HG02884 (cell line): ENCODE data around the gene KLHL17.

Experiments used
- ATAC-seq: cut with Tn5 transposase; IDR thresholded peaks from one replicate; pipeline ENCODE4 v1.9.1; 2021; ENCODE audit warnings: mild to moderate bottlenecking, moderate library complexity; ENCODE audit not compliant: unreplicated experiment

KLHL17 gene

DNA sequence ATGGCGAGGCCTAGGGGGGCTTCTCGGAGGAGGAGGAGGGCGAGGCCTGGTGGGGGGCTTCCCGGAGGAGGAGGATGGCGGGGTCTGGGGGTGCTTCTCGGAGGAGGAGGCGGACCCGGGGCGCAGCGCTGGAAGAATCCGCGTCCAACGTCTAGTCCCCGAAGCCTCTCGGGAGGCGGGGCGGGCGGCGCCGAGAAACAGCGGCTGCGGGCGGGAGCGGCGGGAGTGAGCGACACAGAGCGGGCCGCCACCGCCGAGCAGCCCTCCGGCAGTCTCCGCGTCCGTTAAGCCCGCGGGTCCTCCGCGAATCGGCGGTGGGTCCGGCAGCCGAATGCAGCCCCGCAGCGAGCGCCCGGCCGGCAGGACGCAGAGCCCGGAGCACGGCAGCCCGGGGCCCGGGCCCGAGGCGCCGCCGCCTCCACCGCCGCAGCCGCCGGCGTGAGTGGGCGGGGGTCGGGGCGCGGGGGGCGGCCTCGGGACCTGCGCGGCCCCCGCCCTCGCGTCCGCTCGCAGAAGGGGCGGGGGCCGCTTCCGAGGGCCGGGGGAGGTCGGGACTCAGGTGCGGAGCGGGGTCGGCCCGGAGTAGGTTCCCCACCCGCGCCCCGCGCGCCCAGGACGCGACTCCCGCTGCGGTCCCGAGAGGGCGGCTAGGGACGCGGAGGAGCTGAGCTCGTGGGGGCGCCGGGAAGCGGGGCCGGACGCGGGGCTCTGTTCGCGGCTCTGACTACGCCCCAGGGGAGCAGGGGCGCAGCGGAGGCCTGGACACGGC, at the start of gene KLHL17:
Gene KLHL17 (plus strand): TSS at position 222 of the 769 bp plus-strand sequence. CDS start 110 bp downstream, at position 332.
- ATAC-seq: no peak

DNA sequence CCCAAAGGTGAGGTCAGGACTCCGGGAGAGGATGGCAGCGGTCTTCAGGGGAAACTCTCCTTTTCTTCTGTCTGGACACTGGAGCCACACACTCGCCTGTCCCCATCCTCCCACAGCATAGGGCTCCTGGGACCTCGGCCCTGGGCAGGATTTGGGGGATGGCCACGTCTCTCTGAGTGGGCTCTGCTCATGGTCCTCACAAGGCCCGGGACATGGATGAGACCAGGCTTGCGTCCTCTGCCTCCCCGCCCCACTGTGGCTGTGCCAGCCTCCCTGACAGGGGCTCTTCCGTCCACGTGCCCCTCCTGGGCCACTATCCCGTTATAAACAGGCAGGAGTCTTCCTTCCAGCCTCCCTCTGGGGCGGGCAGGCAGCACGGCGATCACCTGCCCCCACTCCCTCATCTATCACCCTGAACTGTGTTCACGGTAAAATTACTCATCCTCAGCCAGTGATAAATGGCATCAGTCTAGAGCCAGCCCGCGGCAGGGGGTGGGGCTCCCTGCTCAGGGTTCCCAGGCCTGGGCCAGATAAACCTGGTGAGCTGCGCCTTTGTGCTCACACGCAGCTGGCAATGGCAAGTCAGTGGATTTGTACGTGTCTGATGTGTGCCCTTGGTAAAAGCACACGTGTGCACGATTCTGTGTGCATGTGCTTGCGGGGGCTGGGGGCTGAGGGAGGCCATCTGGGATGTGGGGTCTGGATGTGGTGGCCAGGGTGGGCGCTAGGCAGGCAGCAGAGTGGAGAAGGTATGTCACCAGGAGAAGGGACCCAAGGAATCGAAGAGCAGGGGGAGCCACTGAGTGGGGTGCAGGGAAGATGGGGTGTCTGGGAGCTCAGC, 49.3 kb upstream of the KLHL17 start:
- ATAC-seq: no peak

DNA sequence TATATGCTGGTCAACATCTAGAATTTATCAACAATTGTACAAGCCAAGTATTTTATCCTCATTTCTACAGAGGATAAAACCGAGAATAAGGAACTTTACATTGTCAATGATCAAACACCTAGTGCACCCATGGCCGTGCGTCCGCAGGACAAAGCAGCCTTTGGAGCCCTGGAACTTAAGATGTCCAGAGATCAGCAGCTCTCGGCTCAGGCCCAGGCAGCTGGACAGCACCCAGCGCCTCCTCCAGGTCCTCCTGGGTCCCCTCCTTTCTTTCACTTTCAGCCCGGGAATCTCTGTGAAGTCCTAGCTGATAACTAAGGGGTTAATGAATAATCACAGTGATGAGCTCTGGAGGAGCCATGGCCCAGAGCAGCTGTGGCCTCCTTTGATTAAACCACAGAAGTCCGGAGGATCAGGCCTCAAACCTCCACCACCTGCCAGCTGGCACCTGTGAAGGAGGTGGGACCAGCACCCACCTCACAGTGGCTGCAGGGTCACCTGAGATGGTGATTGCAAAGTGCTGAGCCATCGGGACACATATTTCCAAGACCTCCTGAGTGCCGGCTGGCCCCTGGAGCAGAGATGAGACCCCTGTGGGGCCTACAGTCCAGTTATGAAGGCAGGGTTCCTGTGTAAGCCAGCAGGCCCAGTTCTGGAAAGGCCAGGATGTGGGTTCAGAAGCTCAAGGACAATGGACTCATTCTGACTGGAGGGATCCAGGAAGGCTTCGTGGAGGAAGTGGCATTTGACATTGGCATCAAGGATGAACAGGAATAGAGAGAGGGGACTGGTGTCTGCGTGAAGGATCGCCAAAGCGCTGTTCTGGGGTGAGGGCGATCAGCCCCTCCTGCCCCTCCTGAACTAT, 48.3 kb upstream of the KLHL17 start:
- no peak for ATAC-seq

DNA sequence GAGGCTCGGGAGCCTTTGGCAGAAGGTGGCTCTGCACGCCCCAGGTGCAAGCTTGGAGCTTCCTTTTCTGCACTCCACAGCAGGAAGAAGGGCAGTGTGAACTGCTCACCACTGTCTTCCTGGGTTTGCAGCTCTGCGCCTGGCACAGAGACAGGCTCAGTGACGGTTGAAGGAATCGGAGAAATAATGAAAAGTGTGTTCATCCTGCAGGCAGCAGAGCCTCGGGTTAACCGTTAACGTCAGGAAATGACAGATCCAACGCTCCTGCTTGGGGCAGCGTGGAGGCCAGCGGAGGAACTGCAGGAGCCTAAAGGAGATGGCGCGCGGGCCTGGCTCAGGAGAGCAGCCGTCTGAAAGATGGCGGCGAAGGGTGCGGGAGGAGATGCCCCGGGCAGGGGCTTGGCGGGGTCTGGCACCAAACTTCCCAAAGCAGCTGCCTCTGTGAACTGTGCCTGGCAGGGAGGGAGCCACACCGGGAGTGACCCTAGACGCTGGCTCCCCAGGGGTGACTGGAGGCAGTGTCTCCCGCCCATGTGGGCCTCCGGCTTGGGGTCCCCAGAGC, 47.6 kb upstream of the KLHL17 start:
- ATAC-seq: no peak

DNA sequence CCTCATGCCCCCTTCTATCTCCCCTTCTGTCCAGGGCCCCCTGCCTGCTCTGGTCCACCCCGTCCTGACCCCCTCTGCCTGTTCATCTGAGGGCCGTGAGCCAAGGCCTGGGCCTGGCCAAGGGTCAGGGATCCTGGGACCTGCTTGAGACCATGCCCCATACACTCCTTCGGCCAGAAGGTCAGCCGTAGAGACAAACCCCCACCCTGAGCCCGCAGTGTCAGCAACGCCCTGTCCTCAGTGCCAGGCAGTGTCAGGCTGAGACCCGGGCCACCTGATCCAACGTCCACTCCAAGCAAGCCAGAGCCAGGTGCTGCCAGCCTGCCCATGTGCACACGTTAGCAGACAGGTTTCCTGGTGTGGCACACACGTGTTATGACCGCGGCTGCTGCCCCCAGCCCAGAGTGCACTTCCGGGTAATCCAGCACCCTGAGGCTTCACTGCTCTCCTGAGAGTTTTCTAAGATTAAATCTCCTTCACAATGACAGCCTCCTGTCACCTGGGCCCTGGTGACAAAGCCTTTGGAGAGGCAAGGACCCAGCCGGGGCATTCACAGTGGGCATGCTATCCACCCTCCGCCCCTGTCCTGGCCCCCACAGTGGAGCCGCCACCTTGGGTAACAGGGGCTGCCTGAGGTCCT, 46.8 kb upstream of the KLHL17 start:
- ATAC-seq: no peak

DNA sequence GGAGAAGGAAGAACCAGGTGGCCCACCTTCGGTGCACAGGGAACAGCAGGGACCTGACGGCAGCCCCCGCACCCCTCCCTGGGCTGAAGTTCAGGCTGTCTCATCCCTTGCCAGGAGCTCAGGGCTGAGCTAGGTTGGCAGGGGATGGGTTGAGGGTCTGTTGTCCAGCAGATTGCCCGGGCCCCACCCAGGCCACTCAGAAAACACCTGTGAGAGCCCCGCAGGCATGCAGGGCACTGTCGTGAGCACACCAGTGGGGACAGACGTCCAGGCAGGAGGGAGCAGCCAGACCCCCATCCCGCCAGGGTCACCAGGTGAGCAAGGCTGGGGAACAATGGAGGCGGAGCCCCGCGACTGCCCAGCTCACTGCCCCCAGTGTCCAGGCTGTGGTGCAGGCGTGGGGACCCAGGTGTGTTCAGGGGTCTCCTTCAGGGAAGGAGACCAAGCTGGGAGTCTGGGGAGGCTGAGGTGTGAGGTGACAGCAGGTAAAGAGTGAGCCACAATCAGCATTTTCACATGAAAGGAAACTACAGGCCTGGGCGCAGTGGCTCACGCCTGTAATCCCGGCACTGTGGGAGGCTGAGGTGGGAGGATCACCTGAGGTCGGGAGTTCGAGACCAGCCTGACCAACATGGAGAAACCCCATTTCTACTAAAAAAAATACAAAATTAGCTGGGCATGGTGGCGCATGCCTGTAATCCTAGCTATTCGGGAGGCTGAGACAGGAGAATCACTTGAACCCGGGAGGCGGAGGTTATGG, 46.1 kb upstream of the KLHL17 start:
- no peak for ATAC-seq

DNA sequence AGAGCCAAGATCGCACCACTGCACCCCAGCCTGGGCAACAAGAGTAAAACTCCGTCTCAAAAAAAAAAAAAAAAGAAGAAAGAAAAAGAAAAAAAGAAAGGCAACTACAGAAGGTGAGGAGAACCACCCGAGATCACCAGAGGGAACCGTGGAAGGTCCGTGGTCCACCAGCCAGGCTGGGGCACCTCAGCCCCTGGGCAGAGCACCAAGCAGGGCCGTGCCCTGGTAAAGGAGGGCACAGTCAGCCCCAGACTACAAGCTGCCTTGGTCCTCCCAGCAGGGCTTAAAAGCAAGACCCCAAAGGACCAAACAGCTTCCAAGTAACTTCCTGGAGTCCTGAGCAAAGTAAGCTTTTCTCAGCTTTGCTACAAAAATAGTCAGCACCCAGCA, 45.5 kb upstream of the KLHL17 start:
- ATAC-seq: no peak

DNA sequence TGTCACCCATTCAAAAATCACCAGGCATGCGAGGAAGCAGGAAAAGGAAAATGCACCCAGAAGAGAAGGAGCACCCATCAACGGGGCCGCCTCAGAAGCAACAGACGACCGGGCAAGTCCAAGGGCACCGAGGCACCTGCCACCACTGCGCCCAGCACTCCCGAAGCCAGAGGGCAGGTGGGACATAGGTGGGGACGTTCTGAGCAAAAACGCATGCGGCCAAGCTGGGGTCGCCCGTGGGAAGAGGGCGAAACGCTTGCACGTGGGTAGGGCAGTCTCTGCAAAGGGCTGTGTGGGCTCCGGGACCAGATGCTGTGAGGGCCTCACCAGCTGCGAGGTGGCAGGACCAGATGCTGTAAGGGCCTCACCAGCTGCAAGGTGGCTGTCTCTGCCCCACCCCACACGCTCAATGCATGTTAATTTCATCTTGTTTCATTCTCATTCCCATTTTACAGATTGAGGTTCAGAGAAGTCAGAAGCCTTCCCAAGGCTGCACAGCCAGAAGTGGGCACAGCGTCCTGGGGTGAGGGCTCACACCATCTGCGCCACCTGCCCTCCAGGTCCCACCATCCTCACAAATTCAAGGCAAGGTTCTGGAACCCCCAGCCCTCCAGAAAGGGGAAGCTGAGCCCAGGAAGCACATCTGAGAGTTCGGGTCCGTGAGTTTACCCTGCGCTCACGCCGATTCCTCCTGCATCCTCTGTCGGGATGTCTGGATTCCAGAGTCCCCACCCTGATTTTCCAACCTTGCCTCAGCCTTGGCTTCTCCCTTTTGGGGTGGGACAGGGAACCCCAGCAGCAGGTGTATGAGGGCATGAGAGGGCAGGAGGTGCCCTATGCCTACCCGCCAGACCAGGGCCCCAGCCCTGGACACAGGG, 44.9 kb upstream of the KLHL17 start:
- no peak for ATAC-seq

DNA sequence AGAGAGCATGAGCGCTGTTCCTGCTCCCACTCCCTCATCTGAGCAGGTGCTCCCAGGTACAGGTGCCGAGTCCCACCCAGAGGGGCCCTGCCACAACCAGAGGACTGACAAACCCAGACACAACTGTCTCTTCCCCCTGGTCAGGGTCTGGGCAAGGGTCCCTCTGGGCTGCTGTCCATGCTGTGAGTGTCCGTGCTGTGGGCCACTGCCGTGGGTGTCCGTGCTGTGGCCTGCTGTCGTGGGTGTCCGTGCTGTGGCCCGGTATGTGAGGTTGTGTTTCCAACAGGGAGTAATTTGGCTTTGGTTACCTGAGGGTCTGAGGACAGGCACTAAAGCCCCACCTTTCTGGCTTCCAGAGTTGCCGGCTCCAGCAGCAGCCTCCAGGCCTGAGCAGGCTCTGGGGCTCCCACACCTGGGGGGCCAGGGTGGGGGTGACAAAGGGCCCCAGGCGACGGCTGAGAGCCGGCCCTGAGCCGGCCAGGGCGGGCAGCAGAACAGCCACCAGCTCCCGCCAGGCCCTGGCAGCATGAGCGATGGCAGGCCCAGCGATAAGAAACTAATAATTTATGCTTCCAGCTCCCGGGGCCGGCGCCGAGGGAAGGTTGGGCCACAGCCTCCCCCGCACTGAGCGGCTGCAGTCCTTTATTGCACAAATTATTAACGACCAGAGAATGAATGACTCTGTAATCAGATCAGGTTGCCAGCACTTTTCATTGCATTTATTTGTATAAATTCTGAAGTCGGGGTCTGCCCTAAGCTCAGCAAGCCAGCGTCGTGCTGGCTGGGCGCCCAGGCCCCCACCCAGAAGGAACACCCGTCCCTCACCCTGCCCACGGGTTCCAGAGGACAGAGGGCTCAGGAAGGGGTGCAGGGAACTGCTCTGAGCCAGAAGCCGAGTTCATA, 44.0 kb upstream of the KLHL17 start:
- no peak for ATAC-seq

DNA sequence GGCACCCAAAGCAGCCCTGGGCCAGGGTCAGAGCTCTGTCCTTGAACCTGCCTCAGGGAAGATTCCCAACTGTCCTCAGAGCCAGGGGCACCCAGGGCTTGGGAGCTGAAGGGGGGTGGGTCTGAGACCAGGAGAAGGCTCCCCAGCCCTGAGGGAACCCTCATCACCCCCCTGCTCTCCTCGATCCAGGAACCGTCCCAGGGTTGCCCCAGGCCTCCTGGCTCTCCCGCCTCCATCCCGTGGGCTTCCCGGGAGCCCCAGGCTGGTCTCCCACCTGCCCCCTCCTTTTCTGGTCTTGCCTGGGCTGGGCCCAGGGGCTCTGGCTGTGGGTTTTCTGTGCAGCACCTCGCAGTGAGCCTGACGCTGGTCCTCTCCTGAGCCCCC, 43.3 kb upstream of the KLHL17 start:
- ATAC-seq: no peak

DNA sequence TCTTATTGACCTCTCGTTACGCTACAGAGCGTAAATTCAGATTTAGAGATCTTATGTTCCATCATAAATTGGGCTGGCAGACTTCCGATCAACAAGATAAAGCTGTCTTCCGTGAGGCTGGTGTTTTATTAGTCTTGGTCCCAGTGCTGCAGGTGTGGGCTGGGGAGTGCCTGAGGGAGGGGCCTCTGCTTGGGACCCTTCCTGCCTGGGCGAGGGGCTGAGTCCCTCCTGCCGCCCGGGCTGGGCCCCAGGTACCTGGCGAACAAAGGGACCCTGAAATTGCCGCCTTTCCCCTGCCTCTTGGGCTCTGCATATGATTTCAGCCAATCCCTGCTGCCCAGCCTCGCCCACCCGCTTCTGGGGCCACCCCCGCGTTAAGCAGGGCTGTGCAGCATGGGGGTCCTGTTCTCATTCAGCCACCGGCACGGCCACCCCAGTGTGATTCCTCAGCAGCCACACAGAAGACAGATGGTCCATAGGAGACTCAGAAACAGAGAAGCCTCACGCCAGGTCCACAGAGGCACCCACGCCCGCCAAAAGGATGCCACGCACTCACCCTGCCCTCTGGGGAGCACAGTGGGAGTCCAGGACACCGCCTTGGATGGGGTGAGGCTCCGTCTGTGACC, 42.8 kb upstream of the KLHL17 start:
- no peak for ATAC-seq

DNA sequence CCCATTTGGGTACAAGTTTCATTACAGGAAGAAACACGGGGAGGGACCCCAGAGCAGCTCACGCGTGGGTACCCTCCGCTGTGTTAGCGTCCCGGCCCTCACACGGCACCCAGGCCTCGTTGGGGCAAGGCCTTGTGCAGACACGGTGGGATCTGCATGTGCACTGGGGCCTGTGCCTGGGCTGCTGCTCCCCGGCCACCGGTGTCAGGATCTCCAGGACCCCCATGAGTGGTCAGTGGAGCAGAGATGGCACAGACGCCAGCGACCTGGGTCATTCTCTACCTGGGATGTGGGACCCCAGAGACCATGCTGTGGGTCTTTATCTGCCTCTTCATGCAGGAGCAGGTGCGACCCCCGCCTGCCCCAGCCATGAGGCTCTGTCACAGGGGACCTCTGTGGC, 42.0 kb upstream of the KLHL17 start:
- no peak for ATAC-seq

DNA sequence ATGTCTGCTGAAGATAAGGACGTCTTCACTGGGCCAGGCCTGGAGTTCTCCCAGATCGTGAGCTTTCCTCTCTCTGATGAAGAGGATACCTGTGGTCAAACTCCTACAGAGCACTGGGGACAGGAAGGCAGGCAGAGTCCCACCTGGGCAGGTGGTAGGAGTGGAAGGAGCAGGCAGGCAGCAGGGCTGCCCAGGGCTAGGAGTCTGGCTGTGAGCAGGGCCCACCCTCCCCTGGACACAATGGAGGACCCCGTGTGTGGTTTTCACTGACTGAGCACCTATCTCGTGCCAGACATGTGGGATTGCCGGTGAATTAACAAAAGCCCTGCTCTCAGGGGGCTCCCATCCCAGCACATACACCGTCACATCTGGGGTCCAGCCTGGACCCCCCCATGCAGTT, 41.5 kb upstream of the KLHL17 start:
- no peak for ATAC-seq

DNA sequence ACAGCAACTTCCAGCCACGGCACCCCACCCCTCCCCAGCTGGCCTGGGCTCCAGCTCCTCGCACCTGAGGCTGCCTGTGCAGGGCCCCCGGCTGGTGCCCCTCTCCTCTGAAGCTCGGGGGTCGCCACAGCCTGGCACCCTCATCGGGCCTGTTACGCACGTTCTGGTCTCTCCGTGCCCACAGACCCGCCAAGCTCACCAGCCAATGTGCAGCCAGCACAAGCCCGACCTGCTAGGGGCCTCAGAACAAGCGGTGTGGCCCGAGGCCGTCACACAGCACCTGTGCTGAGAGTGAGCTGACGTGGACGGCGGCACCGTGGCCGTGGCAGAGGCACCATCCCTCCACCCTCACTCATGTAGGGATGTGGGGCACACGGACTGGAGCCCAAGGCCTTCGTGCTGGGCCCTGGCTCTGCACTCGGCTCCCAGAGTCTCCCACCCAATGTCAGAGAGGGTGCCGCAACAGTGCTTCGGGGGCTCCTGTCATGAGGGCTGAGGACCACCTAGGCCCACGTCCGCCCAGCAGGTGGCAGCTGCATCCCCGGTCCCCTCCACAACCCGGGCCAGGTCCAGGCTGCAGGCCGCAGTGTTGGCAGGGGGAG, 41.0 kb upstream of the KLHL17 start:
- no peak for ATAC-seq

DNA sequence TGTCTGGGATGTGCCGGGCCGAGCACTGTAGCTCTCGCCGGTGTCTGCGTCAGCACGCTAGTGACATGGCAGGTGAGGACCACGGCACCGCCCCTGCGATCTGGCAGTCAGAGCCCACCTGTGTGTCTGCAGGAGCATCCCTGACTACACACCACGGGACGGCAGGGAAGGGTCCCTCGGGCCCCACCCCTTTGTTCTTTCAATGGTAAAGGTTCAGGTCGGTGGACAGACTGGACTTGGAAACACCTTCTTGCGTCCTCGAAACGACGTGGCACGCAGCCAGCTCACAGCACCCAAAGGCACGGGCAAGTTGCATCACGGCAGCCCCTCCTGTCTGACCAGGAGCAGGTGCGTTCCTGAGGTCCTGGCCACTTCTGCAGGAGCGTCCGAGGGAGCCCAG, 40.4 kb upstream of the KLHL17 start:
- no peak for ATAC-seq

DNA sequence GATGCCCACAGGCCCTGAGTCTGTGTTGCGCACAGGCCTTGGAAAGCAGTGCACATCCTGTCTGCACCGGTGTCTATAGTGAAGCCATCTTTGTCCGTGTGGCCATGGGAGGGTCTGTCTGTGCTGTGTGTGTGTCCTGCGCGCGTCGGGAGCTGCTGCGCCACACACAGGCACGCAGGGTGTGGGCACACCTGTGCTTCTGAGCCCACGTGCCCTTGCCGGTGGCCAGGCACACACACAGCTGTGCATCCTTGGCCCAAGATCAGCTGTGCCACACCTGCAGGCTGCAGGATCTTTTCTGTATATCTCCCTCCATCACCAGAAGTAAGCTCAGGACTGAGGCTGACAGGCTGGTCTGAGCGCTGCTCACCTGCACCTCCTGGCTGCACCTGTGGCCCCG, 39.9 kb upstream of the KLHL17 start:
- ATAC-seq: no peak
